Stomach (tissue), 4 donors: Measurements from ENCODE around the gene TENT5C.

Source experiments
- CTCF ChIP-seq, 7 experiments: fragments of 450-650 bp in 4 of 7; fragments of 200-600 bp in 3 of 7; sonication (generic) in 3 of 7; IDR thresholded peaks; one replicate each; pipeline ENCODE4 v1.5.1; 2016 to 2019; ENCODE audit warnings: antibody characterized with exemption in 7 of 7, control low read depth in 2 of 7, mild to moderate bottlenecking in 1 of 7
- EP300 ChIP-seq: sonication (generic); formaldehyde crosslinking; IDR thresholded peaks from one replicate; pipeline ENCODE4 v1.6.1; 2017; ENCODE audit warnings: antibody characterized with exemption
- POLR2A ChIP-seq, 4 donors: fragments of 450-650 bp; IDR thresholded peaks; one replicate each; pipeline ENCODE4 v1.6.1; 2016; ENCODE audit warnings: antibody characterized with exemption in 4 of 4, control low read depth in 2 of 4, mild to moderate bottlenecking in 1 of 4, moderate library complexity in 1 of 4

DNA sequence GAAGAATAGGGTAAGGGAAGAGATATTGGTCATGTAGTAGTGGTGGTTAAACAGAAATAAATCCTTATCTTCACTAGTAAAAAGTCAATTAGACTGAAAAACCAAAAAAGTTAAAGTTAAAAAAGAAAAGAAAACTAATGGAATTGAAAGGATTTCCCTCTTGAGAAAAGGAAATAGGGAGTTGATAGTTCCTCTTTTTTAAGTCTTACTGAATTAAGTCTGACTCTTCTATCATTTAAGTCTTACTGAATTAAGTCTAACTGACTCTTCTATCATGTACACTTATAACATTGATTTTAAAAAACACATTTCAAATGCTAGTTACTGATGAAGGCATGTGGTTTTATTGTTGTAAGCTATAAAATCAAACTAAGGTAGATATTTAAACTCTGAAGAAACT, 49.5 kb upstream of the TENT5C start:
- no peak for TF ChIP-seq CTCF (IDR thresholded peaks at IDR 0.05)
- no peak for TF ChIP-seq POLR2A (IDR thresholded peaks at IDR 0.05)
- TF ChIP-seq EP300, result no peak
